ENCODE results near the gene NAP1L3. TPM values are rescaled to one million over a fixed set of nuclear protein-coding genes. Genes with fewer than 3 reads are reported as not detected.

The NAP1L3 gene
- polyA plus RNA-seq, 4 donors: 2.3 to 5.1 TPM; not detected in 2

DNA sequence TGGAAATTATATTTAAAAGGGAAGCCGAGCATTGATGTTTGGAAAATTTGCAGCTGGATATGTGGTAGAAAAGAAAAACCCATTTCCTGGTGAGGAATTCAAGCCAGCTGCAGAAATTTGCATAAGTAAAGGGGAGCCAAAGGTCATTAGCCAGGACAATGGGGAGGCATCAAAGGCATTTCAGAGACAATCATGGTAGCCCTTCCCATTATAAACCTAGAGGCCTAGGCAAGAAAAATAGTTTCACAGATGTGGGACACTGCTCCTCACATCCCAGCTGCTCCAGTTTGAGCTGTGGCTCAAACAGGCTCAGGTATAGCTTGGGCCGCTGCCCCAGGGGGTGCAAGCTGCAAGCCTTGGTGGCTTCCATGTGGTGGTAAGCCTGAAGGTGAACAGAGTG is 35.8 kb downstream of the NAP1L3 start:
- Histone ChIP-seq H3K4me3 (ENCODE audit: low read depth in 1 of 3, low read length in 3 of 3) (no peak overlapping the region), H3K4me1 (ENCODE audit: control insufficient read depth in 3 of 3, insufficient read depth in 2 of 3, low read depth in 1 of 3, low read length in 2 of 3) (no peaks in the 10 kb centered on the region), H3K36me3 (ENCODE audit: control insufficient read depth in 3 of 3, insufficient read depth in 2 of 3, low read depth in 1 of 3, low read length in 3 of 3) (no peaks in the 10 kb centered on the region), H3K9me3 (ENCODE audit: control insufficient read depth in 2 of 2, insufficient read depth in 1 of 2, low read depth in 1 of 2, low read length in 1 of 2) (peaks cover 0 to 3% of the 10 kb centered on the region in 2 donors), H3K27ac (ENCODE audit: low read depth in 1 of 3, low read length in 2 of 3) (no peak overlapping the region), H3K27me3 (ENCODE audit: control insufficient read depth in 3 of 3, insufficient read depth in 3 of 3, low read length in 3 of 3) (no peaks in the 10 kb centered on the region)
- DNase-seq (no peak), FAIRE-seq (no peak)
- WGBS, 3 donors: 86 to 92% (median 90%) methylated on average over 2 of the region's 2 CpGs

Other genes with a start within 250 kb of the NAP1L3 start
- gene FAM133A, start 628 bp upstream of the NAP1L3 start, polyA plus RNA-seq: under 1 TPM in 2 of 4 donors, not detected in 2; 0.01 to 0.15 TPM

Data from small intestine (tissue), 7 donors.